Measurements from ENCODE around the gene MAP7.

Gene MAP7

DNA sequence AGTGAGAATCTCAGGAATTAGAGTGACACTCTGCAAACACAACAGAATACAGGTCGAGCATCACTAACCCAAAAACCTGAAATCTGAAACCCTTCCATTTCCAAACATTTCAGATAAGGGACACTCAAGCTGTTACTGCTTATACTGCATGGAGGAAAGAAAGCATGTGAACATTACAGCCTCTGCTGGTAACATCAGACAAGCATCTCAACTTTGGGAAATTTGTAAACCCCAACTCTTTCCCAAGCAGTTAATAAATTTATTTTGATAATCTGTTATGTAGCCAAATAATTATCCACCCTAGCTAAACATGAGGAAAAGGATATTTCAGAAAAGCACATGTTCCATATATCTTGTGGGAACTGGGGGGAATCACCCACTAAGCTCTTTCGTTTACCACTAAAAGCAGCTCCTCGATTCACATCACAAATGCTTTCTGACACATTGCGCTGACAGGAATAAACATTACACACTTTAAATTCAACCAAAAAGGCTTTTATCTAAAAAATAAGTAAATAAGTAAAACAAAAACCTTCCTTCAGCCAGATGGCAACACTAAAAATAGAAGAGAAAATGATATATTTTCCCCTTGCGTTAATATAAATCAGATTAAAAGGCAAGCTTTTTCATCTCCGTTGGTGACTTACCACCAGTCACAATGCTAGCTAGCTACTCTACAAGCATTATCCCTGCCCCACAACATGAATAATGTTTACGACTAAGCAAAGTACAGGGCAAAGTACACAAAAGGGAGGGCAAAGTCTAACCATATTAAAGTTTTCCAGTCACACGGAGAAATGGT is 120.8 kb downstream of the MAP7 start:
- no peak overlapping the region for H3K4me3 ChIP-seq (ENCODE audit: low read depth, low read length)
- no peak for DNase-seq (ENCODE audit: low read depth)
- TF ChIP-seq, protein P1, sequence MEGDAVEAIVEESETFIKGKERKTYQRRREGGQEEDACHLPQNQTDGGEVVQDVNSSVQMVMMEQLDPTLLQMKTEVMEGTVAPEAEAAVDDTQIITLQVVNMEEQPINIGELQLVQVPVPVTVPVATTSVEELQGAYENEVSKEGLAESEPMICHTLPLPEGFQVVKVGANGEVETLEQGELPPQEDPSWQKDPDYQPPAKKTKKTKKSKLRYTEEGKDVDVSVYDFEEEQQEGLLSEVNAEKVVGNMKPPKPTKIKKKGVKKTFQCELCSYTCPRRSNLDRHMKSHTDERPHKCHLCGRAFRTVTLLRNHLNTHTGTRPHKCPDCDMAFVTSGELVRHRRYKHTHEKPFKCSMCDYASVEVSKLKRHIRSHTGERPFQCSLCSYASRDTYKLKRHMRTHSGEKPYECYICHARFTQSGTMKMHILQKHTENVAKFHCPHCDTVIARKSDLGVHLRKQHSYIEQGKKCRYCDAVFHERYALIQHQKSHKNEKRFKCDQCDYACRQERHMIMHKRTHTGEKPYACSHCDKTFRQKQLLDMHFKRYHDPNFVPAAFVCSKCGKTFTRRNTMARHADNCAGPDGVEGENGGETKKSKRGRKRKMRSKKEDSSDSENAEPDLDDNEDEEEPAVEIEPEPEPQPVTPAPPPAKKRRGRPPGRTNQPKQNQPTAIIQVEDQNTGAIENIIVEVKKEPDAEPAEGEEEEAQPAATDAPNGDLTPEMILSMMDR (IDR thresholded peaks at IDR 0.05; ENCODE audit: insufficient read depth, low read depth, low read length, missing control alignments) = no peak

DNA sequence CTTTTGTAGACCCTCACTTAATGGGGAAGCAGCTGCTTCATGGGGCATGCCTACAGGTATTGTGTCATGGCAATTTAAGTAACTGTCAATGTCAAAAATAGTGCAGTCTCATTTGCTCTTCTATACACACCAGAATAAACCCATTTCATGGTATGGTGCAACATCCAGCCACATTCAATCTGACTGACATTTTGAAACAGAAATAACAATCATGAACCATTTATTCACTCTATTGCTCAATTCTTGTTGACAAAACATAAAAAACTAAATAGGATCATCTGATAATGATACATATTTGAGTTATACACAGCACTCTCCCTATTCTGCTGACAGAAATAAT is 122.9 kb downstream of the MAP7 start:
- no peak for DNase-seq (ENCODE audit: low read depth)
- TF ChIP-seq, protein P1 (IDR thresholded peaks at IDR 0.05; ENCODE audit: insufficient read depth, low read depth, low read length, missing control alignments) = no peak
- no peak overlapping the region for H3K4me3 ChIP-seq (ENCODE audit: low read depth, low read length)

DNA sequence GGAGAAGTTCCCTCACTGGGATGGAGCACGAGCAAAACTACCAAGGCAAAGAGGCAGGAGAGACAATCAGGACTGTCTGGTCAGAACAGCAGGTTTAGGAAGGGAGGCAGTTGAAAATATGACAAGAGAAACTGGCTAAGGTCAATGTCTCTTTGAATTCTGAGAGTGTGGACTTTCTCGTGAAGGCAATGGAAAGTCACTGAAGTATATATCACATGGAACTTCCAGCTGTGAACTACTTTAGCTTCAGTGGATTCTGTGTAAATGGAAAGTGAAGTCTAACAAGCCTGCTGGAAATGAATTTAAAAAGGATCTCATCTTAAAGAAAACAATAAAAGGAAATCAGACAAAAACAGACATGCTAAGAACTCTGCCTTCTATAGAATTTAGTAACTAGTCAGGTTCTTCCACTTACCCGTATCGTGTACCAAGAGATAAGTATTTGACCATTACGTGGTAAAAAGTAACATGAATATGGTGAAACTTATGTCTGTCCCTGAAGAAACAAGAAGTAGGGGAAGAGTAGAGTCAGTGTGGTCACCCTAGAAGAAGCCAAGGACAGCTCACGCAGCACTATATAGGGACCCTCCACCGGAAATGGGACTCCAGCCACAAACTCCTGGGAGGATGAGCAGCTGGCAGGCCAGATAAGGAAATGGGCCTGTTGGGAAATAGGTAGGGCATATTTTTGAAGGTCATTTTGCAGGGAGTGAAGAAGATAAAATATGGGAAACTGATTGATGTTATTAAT is 123.4 kb downstream of the MAP7 start:
- H3K4me3 ChIP-seq (ENCODE audit: low read depth, low read length) = no peak overlapping the region
- DNase-seq (ENCODE audit: low read depth) = no peak
- TF ChIP-seq, protein P1 (IDR thresholded peaks at IDR 0.05; ENCODE audit: insufficient read depth, low read depth, low read length, missing control alignments) = no peak

DNA sequence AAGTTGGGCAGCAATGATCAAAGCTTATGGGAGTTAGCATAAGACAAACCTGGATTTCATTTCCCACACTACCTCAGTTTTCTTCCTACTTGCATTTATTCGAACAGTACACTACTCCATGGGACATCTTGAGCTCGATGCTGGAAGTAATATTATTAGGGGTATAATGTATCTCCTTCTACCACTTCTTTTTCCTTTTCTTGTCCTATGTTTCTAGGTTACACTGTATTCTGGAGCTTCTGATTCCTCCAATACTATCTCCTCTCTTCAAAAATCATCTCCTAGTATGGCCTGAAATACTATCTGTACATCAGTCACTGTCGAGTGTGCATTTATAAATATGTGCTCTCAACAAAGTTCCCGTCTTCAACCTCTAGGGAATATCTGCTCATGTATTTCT is 124.4 kb downstream of the MAP7 start:
- no peak overlapping the region for H3K4me3 ChIP-seq (ENCODE audit: low read depth, low read length)
- DNase-seq (ENCODE audit: low read depth) = no peak
- TF ChIP-seq, protein P1 (IDR thresholded peaks at IDR 0.05; ENCODE audit: insufficient read depth, low read depth, low read length, missing control alignments) = no peak

DNA sequence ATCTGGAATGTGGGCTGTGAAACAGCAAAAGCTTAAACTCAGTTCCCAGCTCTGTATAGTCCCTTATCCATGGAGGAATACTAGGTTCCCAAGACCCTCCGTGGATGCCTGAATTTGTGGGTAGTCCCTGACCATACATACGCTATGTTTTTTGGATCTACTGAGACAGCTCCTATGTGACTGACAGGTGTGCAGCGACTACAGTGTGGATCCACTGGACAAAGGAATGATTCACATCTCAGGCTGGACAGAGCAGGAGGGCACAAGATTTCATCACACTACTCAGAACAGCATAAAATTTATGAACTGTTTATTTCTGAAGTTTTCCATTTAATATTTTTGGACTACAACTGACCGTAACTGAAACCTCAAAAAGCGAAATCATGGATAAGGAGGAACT is 125.3 kb downstream of the MAP7 start:
- TF ChIP-seq, protein P1 (IDR thresholded peaks at IDR 0.05; ENCODE audit: insufficient read depth, low read depth, low read length, missing control alignments) = no peak
- DNase-seq (ENCODE audit: low read depth) = no peak
- no peak overlapping the region for H3K4me3 ChIP-seq (ENCODE audit: low read depth, low read length)

DNA sequence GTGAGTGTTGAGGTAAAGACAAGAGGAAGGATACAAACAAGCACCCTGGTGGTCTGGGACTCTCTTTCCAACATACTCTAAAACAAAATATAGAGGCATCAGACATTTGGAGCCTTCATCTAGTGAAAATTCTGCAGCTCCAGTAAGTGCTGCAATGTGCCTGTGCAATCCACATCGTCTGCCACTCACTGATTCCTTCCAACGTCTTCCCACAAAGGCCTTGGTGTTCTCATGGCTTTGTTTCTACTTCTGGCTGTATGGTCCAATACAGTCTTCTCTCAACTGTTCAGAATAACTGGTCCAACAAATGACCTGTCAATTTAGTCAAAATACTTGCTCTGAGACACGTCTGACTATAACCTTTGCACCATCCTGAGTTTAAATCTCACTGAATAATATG is 125.8 kb downstream of the MAP7 start:
- DNase-seq (ENCODE audit: low read depth) = no peak
- TF ChIP-seq, protein P1 (IDR thresholded peaks at IDR 0.05; ENCODE audit: insufficient read depth, low read depth, low read length, missing control alignments) = no peak
- no peak overlapping the region for H3K4me3 ChIP-seq (ENCODE audit: low read depth, low read length)

All from GM12865 (cell line).